Sigmoid colon (tissue), 4 donors: ENCODE data around the gene ZNF385C.

Experiments used
- CTCF ChIP-seq, 4 experiments: fragments of 450-650 bp in 3 of 4; fragments of 200-600 bp in 1 of 4; IDR thresholded peaks; one replicate each; pipeline ENCODE4 v1.5.1; 2016 to 2019; ENCODE audit warnings: antibody characterized with exemption in 4 of 4, mild to moderate bottlenecking in 3 of 4, moderate library complexity in 2 of 4
- EP300 ChIP-seq, 4 donors: sonication (generic); formaldehyde crosslinking; IDR thresholded peaks; one replicate each; pipeline ENCODE4 v1.6.1; 2017; ENCODE audit warnings: antibody characterized with exemption in 4 of 4
- POLR2A ChIP-seq, 2 donors: fragments of 450-650 bp; IDR thresholded peaks; one replicate each; pipeline ENCODE4 v1.6.1; 2016; ENCODE audit warnings: antibody characterized with exemption in 2 of 2, mild to moderate bottlenecking in 2 of 2, moderate library complexity in 2 of 2
- POLR2AphosphoS5 ChIP-seq, 4 donors: sonication (generic); formaldehyde crosslinking; IDR thresholded peaks; one replicate each; pipeline ENCODE4 v1.6.1; 2017; ENCODE audit warnings: antibody characterized with exemption in 4 of 4

GRCh38 chr17:42009170-42009569 lies 89.1 kb downstream of the ZNF385C start:
- TF ChIP-seq POLR2AphosphoS5 (IDR thresholded peaks at IDR 0.05) (no peak), POLR2A (IDR thresholded peaks at IDR 0.05) (no peak), CTCF (IDR thresholded peaks at IDR 0.05) (peak in 1 of 4 experiments; percentile 12), EP300 (IDR thresholded peaks at IDR 0.05) (no peak)
